GM18858 (cell line): ENCODE data around the gene KRT20.
"Not testable (repeated sequence)": the region's sequence is repeated elsewhere in the genome, so short reads cannot be mapped to it uniquely, and the experiment has no call there.

Source experiments
- ATAC-seq: cut with Tn5 transposase; IDR thresholded peaks from one replicate; pipeline ENCODE4 v1.9.1; 2021; ENCODE audit not compliant: unreplicated experiment

KRT20 gene, protein sequence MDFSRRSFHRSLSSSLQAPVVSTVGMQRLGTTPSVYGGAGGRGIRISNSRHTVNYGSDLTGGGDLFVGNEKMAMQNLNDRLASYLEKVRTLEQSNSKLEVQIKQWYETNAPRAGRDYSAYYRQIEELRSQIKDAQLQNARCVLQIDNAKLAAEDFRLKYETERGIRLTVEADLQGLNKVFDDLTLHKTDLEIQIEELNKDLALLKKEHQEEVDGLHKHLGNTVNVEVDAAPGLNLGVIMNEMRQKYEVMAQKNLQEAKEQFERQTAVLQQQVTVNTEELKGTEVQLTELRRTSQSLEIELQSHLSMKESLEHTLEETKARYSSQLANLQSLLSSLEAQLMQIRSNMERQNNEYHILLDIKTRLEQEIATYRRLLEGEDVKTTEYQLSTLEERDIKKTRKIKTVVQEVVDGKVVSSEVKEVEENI

DNA sequence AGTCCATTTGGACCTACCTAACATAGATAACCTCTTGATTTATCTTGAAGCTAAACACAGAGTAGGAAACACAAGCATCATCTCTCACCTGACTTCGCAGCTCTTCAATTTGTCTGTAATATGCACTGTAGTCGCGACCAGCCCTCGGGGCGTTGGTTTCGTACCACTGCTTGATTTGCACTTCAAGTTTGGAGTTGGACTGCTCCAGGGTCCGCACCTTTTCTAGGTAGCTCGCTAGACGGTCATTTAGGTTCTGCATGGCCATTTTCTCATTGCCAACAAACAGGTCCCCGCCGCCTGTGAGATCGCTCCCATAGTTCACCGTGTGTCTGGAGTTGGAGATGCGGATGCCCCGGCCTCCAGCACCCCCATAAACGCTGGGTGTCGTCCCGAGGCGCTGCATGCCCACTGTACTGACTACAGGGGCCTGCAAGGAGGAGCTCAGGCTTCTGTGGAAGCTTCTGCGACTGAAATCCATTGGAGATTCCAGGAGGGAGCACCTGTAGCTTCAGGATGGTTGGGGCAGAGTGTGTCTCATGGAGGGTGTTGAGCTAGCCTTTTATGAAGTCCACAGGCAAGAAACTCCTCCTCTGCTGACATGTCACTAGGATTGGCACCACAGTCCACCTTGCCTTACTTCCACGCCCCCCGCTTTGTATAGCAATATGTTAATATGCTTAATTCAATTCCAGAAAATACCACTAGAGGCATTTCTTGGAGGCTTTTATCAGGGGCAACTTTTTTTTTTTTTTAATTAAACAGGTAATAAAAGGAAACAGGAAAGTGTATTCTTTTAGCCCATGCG is at the start of gene KRT20:
Gene KRT20 (minus strand): TSS at position 535 of the 805 bp plus-strand sequence. CDS start 57 bp downstream, at position 478.
- no peak for ATAC-seq

DNA sequence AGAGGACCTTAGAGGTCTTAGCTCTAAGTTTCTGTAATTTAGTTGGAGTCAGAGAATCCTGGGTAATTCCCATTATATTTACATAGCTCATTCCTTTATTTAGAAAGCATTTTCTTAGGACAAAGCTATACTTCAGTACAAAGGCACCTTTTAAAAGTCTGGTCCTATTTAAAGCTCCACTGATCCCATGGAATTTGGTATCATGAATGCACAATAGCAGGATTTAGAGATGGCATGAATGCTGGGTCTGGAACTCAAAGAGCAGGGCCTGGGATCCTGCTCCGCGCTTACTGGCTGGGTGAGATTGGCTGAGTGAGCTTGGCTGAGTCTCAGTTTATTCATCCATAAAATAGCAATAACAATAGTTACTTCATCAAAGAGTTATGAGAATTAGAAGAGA is 47.6 kb upstream of the KRT20 start:
- ATAC-seq = no peak

DNA sequence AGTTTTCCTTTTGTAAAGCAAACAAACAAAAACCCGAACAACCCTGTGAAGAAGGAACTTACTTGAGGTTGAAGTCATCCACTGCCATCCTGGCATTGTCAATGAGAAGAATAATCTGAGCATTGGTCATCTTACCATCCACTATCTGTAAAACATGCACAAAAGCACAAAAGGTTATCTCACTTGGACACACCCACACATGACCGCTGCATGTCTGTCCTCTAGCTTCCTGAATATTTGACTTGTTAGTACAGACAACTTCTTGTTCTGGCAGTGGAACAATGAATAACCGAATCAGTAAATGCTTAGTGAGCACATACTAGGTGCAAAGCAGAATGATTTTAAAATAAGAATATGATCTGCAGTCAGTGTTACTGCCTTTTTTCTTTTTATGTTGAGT is 46.3 kb upstream of the KRT20 start:
- no peak for ATAC-seq

DNA sequence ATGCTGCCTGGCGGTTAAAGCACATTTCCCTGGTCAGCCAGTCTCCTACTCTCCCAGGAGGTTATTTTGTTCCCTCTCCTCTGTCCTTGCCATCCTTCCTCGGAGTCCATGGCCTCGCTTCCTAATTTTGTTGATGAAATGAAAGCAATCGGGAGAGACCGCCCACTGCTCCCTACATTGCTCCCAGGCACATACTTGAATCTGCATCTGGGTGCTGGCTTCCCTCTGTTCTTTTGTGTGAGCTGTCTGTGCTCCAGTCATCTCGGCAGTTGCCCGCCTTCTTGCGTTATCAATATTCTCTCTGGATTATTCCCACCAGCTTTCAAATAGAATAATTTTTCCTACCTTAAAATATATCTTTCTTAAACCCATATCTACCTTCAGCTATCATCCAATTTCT is 41.3 kb upstream of the KRT20 start:
- no peak for ATAC-seq

DNA sequence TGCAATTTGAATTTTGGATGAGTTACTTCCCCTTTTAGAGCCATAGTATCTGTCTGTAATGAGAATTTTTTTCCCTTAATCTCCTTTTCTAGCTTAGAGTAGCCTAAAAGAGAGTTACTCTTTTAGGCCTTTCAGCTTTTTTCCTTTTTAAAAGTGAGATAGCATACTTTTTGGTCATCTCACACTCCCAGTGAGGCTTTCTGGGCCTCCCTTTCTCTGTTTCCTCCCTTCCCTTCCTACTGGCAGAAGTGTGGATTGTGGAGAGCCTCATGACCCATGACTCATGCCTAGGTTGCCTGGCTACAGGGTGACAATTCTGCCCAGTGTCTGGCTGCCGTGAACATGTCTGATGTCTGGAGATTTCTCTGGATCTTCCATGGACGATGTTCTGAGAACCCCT is 37.2 kb upstream of the KRT20 start:
- no peak for ATAC-seq

DNA sequence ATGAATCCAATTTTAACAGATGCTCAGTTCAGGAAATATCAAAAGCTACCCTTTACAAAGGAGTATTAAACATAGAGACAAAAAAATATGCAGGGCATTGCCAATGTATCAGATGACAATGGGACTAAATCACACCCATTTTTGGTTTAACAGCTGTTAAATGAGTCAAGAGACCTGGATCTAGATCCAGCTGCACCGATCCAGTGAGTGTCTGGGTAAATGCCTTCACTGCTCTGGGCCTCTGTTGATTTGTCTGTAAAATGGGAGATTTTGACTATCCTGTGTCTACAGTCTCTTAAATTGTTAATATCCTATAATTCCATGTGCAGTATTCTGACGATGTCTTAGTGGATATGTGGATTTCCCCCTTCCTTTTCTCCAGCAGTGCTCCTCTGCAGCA is 36.0 kb upstream of the KRT20 start:
- ATAC-seq = no peak

DNA sequence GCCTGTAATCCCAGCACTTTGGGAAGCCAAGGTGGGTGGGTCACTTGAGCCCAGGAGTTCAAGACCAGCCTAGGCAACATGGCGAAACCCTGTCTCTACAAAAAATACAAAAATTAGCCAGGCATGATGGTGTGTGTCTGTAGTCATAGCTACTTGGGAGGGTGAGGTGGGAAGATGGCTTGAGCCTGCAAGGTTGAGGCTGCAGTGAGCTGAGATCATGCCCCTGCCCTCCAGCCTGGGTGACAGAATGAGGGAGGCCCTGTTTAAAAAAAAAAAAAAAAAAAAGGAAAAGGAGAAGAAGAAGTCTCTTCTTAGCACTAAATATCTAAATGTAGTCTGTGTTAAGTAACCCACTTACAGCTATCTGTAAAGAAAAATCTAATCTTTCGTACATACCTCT is 32.1 kb upstream of the KRT20 start:
- ATAC-seq = not testable (repeated sequence)

DNA sequence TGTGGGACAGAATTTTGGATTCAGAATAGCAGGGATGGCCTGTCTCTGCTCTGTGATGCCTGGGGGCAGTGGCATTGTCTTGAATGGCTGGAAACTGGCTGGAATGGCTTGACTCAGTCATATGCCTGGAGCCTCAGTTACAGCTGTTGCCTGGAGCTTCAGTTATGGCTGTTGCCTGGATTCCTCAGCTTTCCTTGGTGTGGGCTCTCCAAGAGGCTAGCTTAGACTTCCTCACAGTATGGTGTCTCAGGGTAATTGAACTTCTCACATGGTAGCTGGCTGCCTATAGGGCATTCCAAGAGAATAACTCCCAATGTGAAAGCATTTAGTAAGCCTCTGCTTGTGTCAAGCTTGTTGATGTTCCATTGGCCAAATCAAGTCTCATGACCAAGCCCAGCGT is 31.3 kb upstream of the KRT20 start:
- no peak for ATAC-seq

DNA sequence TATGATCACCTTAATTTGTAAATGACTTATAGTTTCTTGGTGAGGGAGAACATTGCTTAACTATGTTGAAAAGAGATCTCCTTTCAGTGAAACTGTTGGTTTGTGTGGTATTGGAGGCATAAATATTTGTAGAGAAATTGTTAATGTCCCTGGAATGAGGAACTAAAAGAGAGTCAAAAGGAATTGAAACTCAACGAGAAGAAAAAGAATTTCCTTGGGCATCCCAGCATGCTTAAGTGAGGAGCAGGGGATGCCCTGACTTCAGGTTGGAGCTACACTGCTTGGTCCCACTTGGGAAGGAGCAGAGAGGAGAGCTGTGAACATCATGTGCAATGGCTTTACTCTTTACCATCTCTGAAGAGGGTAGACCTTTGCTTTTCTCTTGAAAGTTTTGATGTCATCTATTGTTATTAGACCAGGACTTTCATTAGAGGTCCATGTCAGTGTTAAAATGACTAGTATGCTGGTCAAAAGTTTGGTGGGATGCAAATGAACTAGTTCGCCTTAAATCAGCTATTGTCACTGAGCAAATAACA is 30.7 kb upstream of the KRT20 start:
- ATAC-seq = no peak

DNA sequence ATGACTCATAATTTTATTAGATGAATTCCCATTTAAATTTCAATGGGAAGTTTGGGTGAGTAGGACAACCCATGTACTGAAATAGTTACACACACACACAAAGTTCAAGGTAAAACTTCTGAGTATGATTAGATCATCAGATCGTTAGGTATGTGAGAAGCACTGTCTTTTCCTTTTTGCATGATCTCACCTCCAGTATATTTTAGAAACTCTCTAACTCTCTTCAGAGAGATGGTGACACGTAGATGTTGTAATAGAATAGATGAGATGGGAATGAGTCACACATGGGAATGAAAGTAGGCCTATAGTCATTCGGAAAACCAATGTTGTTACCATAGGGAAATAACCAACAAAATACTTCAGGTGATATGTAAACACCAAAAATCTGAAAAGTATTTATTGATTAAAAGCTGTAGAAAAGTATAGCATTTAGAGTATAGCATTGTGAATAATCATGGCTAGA is 30.2 kb upstream of the KRT20 start:
- no peak for ATAC-seq

DNA sequence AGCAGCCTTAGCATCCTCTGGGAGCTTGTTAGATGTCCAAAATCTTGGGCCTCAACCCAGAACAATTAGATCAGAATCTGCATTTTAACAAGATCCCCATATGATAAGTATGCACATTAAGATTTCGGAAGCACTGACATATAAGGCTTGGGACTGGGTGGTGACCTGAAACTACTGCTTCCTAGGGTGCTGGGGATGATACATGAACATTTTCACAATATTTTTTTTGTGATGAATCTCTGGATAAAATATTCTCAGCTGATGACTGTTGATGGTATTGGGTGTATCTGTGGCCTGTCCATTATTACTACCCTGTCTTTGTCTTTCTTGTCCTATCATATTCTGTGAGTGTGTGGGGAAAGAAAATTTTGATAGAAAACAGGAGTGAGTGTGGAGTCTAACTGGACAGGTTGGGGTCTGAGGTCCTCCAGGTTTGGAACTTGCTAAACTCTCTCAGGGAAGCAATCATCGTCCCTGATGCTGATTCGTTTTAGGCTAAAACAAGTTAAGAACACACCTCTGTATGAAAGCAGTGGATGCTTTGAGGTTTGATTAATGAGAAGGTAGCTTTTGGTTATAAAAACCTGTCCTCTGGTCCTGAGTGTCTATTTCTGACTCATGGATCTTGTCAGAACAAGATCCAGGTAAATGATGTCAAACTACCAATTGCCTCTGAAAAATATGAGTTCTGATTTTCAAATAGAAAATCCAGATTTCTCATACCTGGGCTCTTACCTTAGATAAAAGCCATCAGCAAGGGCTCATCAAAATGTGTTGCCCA is 29.2 kb upstream of the KRT20 start:
- no peak for ATAC-seq

DNA sequence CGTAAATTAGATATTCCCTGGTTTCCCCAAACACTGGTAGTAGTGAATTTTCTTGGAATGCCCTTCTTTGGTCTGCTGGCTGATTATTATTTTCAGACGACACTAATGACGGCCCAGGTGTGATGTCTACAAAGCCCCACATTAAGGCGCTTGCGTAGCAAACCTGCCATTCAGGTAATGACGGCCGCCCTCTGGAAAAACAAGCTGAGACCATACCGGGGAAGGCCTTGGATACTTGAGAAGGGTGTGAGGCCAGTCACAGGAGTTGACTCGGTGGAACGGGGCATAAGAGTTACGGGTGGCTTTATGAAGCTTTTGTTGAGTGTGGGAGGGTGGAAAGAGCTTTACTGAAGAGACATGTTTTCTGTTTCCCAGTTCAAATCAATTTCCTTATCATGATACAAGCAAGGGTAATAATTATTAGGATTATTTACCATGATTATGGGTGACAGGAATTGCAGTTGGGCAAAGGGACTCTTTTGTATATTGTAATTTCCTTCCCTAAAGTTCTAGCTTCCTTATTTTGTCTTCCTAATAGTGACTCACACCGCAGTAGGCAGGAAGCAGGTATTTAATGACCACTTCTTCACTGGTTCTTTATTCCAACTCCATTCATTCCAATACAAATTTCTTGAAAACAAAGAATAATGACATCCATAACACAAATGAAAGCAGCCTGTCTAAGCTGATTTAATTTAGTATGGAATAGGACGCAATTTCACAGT is 27.6 kb upstream of the KRT20 start:
- ATAC-seq = no peak

DNA sequence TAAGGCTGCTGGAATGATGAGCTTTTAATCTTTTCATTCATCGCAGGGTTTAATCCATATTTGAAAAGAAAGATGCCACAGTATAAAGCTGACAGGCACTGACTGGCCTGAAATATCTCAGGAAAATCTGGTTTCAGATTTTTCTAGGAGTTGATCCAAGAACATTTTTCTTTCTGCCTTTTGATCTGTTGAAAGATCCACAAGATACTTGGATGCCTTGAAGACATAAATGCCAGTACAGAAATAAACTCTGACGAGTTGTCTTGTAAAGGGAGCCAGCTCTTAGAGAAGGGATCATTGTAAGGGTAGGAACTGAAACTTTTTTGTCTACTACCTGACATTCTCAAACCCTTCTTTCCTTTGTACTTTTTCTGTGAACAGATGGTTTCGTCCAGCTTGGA is 25.4 kb upstream of the KRT20 start:
- no peak for ATAC-seq

DNA sequence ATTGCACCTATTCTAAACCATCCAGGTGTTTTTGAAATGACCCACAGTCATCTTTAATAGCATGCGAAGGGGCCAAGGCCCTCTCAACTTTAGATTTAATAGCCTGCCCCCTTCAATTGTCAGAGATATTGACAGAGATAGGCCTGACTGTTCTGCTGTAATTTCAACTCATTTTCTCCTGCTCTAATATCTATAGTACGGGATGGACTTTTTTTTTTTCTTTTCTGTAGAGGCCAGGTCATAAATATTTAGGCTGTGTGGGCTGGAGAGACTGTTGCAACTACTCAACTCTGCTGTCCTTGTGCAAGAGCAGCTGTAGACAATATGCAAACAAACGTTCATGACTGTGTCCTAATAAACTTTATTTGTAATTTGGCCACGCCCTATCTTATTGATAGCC is 24.7 kb upstream of the KRT20 start:
- ATAC-seq = no peak

DNA sequence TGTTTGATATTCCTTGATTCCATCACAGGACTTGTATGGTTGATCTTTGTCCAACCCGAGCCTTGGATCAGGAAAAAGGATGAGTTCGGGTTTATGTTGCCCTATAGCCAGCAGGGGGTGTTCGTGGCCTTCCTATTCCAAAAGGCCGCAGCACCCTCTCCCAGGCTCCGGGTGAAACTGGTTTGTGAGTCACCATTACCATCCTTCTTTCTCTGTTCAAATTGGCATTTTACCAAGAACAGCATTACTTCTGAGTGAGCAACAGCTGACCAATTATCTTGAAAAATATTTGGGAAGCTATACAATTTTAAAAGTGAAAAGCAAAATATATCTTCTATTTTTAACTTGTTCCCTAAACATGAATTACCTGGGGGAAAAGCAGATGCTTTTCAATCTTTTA is 24.3 kb upstream of the KRT20 start:
- ATAC-seq = no peak

DNA sequence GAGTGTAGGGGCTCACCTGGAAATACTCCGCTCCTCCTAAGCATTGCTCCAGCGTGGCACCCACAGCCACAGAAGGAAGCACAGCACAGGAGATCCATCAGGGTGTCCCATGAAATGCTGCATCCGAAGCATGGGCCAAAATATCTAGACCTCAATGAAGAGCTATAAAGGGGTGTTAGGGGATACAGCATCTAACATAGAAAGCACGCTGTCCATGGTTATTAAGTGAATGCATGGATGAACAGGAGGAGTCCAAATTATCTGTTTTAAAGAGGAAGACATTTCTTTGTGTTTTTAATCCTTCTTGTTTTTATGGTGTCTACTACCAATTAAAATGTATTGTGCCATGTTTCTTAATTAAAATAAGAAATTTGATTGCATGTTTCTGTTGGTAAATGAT is 21.6 kb upstream of the KRT20 start:
- no peak for ATAC-seq

DNA sequence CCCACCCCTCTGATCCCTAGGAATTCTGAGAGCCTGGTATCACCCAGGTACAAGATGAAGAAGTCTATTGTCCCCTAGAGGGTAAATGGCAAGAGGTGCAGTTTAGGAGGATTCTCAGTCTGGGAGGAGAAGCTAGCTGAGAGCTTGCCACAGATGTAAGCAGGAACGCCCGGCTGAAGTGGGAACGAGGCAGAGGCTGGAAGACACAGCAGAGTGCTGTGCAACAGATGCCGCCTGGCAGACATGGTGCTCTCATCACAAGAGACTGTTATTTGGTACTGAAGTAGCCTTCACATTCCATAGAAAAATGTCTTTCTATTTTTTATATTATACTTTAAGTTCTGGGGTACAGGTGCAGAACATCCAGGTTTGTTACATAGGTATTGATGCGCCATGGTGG is 20.3 kb upstream of the KRT20 start:
- ATAC-seq = no peak

DNA sequence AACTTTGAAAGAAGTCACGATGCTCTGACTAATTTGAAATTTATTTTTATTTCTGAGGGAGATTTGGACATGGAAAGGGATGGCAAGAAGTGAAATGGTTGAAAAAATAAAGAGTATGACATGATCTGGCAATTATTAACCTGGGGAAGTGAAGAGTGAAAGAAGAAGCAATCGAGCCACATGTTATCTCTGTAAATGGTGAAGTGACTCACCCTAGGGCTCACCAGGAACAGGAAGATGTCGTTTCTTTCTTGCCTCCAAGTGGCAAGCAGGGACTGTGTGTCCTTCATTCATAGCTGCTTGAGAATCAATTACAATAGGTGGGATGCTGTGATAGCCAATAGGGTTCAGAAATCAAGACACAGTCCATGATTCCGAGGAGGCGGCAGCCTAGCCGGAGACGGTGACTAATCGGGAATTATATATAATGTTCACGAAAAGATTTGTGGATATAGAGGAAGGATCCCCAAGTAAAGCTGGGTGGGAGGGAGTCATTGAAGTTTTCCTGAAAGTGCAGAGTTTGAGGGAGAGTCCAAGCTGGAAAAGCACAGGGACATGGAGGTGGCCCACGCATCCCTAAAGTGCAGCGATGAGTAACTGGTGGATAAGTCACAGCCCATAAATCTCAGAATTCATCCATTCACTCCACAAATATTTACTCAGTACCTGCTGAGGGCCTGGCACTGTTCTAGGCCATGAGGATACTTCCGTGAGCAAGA is 18.2 kb upstream of the KRT20 start:
- ATAC-seq = no peak

DNA sequence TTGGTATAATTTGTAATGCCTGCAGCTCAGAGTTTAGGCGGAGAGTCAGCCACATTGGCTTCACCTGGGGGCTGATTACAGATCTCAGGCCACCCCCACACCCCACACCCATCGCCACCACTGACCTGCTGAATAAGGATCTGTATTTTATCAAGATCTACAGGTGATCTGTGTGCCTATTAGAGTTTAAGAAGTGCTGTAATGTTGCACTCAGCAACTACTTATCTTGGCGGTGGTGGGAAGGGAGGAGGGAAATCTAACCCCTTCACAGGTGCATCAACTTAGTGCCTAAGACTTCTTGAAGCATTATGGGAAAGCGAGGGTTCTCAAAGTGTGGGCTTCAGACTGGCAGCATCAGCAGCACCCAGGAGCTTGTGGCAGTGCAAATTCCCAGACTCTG is 17.5 kb upstream of the KRT20 start:
- ATAC-seq = no peak

DNA sequence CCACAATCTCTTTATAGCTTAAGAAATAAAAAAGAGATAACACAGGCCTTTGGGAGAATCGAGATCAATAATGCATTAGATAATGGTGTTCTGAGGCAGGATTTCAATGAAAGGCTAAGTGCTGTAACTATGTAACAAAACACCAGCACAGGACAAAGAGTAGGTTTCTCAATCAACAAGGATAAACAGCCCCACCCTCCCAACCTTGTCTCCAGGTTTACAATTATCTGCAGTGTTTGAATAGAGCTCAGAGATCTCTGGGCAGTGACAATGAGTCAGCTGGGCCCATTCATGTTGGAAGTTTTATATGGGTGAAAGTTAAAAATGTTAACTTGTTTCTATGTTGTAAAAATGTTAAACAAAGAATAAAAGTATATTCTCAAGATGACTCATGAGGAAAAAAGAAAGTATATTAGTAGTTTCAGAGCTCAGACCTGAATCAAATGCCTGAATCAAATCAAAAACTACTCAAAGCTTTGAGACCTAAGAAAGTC is 17.0 kb upstream of the KRT20 start:
- ATAC-seq = no peak
